ENCODE results near the gene IRGC. TPM values are rescaled to one million over a fixed set of nuclear protein-coding genes. Genes with fewer than 3 reads are reported as not detected.
A peak's percentile ranks its signal among the peaks of the same experiment; 100 is the strongest.

The IRGC gene
- total RNA-seq, 1 experiment from 2014 or later, result not detected

GRCh38 chr19:43723588-43723987 is 7.7 kb downstream of the IRGC start:
- H3K27ac Mint-ChIP-seq, result no peak overlapping the region
- Histone ChIP-seq H4K8ac (replicated peaks; ENCODE audit: insufficient read length, low read depth, low read length) (no peak overlapping the region), H3K56ac (ENCODE audit: insufficient read length, low read depth, low read length) (no peak overlapping the region), H3K4me2 (ENCODE audit: insufficient read depth, insufficient read length, low read length) (no peak overlapping the region), H2BK12ac (ENCODE audit: insufficient read length, low read depth, low read length) (no peak overlapping the region), H3K18ac (ENCODE audit: insufficient read length, low read depth, low read length) (no peak overlapping the region), H3T11ph (ENCODE audit: low read length) (no peak overlapping the region), H3K27me3 (ENCODE audit: insufficient read depth, low read length) (no peaks in the 10 kb centered on the region), H2BK5ac (ENCODE audit: insufficient read length, low read length) (no peak overlapping the region), H3K23me2 (ENCODE audit: insufficient read length, low read depth, low read length, poor library complexity, severe bottlenecking) (peaks cover 2% of the 10 kb centered on the region), H4K20me1 (ENCODE audit: control insufficient read depth, insufficient read depth, insufficient read length) (no peaks in the 10 kb centered on the region), H2AK5ac (ENCODE audit: insufficient read length, low read length) (no peak overlapping the region), H4K5ac (ENCODE audit: insufficient read length, low read depth, low read length) (no peak overlapping the region), H3K9ac (ENCODE audit: extremely low read depth, insufficient read length, low read length) (no peak overlapping the region), H3K4ac (ENCODE audit: low read depth, low read length) (no peak overlapping the region), H2BK20ac (ENCODE audit: low read depth, low read length, poor library complexity, severe bottlenecking) (no peak overlapping the region), H3K79me1 (ENCODE audit: insufficient read depth, low read depth, low read length, poor library complexity, severe bottlenecking) (no peaks in the 10 kb centered on the region), H3K9me3 (ENCODE audit: control insufficient read depth, low read depth, low read length) (no peaks in the 10 kb centered on the region), H2BK120ac (ENCODE audit: low read depth, low read length, poor library complexity, severe bottlenecking) (no peak overlapping the region), H3K14ac (ENCODE audit: insufficient read depth, low read length) (no peak overlapping the region), H2AFZ (ENCODE audit: low read length) (no peak overlapping the region), H3K27ac (ENCODE audit: insufficient read length, low read depth, low read length) (no peak overlapping the region), H3K79me2 (ENCODE audit: insufficient read depth, low read length) (no peaks in the 10 kb centered on the region), H4K91ac (ENCODE audit: insufficient read length, low read depth, low read length) (no peak overlapping the region), H2BK15ac (ENCODE audit: low read depth, low read length) (no peak overlapping the region), H3K4me1 (ENCODE audit: insufficient read depth, low read length) (no peaks in the 10 kb centered on the region), H3K23ac (ENCODE audit: insufficient read length, low read depth, low read length) (no peak overlapping the region)
- no peak for DNase-seq
- H3K27me3 Mint-ChIP-seq (ENCODE audit: low read depth), result peaks cover 4% of the 10 kb centered on the region; the same call in 1 of the 2 replicates
- no peak overlapping the region for H3K4me3 Mint-ChIP-seq
- TF ChIP-seq, protein P1, sequence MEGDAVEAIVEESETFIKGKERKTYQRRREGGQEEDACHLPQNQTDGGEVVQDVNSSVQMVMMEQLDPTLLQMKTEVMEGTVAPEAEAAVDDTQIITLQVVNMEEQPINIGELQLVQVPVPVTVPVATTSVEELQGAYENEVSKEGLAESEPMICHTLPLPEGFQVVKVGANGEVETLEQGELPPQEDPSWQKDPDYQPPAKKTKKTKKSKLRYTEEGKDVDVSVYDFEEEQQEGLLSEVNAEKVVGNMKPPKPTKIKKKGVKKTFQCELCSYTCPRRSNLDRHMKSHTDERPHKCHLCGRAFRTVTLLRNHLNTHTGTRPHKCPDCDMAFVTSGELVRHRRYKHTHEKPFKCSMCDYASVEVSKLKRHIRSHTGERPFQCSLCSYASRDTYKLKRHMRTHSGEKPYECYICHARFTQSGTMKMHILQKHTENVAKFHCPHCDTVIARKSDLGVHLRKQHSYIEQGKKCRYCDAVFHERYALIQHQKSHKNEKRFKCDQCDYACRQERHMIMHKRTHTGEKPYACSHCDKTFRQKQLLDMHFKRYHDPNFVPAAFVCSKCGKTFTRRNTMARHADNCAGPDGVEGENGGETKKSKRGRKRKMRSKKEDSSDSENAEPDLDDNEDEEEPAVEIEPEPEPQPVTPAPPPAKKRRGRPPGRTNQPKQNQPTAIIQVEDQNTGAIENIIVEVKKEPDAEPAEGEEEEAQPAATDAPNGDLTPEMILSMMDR (conservative IDR thresholded peaks at IDR 0.05), result peak; percentile 62
- H3K36me3 Mint-ChIP-seq (ENCODE audit: insufficient read depth in 1 of 3, low read depth in 3 of 3), result peaks cover 2 to 7% (median 5%) of the 10 kb centered on the region in 3 experiments; a peak in 4 of 7 replicates
- no CpG with 5 or more reads among the region's 8 CpGs for WGBS (ENCODE audit: extremely low coverage, insufficient read length, low lambda C conversion rate)
- H3K9me3 Mint-ChIP-seq, result no peaks in the 10 kb centered on the region
- H3K4me1 Mint-ChIP-seq, result peaks cover 3 to 7% of the 10 kb centered on the region in 2 experiments; a peak in 2 of 4 replicates

All from H9 (cell line).